ENCODE results near the gene NUDT16. TPM values are rescaled to one million over a fixed set of nuclear protein-coding genes. Genes with fewer than 3 reads are reported as not detected.
A peak's percentile ranks its signal among the peaks of the same experiment; 100 is the strongest.
"Not testable (repeated sequence)": the region's sequence is repeated elsewhere in the genome, so short reads cannot be mapped to it uniquely, and the experiment has no call there.

NUDT16 gene
- total RNA-seq, 4 donors from 2014 or later = 12.6 to 28.1 (median 16.4) TPM

GRCh38 chr3:131370935-131371687 lies 10.5 kb upstream of the NUDT16 start:
- no peak for DNase-seq
- no peak overlapping the region for H3K4me3 ChIP-seq
- intact Hi-C loops (cut with DNase I; ENCODE audit: low total_unique reads) = no loop called here
- TF ChIP-seq POLR2A (IDR thresholded peaks at IDR 0.05) (no peak), CTCF (IDR thresholded peaks at IDR 0.05) (no peak)
- H3K4me1 ChIP-seq = no peaks in the 10 kb centered on the region
- H3K27ac ChIP-seq = no peak overlapping the region
- H3K27me3 ChIP-seq = no peaks in the 10 kb centered on the region
- H3K9me3 ChIP-seq = no peaks in the 10 kb centered on the region
- H3K36me3 ChIP-seq = no peaks in the 10 kb centered on the region

- H3K36me3 ChIP-seq = no peaks in the 10 kb centered on the region
- no peak overlapping the region for H3K27ac ChIP-seq
- no peaks in the 10 kb centered on the region for H3K4me1 ChIP-seq
- intact Hi-C loops (cut with DNase I; ENCODE audit: low total_unique reads) = no loop called here
- no peak overlapping the region for H3K4me3 ChIP-seq
- no peak for TF ChIP-seq POLR2A (IDR thresholded peaks at IDR 0.05)
- no peak for TF ChIP-seq CTCF (IDR thresholded peaks at IDR 0.05)
- H3K9me3 ChIP-seq = no peaks in the 10 kb centered on the region
- no peaks in the 10 kb centered on the region for H3K27me3 ChIP-seq
- DNase-seq = no peak
Measured at GRCh38 chr3:131371688-131372066, 9.9 kb upstream of the NUDT16 start.

GRCh38 chr3:131374741-131375140 lies 6.8 kb upstream of the NUDT16 start:
- DNase-seq = no peak
- TF ChIP-seq POLR2A (IDR thresholded peaks at IDR 0.05) (no peak), CTCF (IDR thresholded peaks at IDR 0.05) (no peak)
- Histone ChIP-seq H3K9me3 (no peaks in the 10 kb centered on the region), H3K27me3 (no peaks in the 10 kb centered on the region), H3K4me3 (no peak overlapping the region), H3K36me3 (no peaks in the 10 kb centered on the region), H3K27ac (no peak overlapping the region), H3K4me1 (peaks cover 0 to 4% of the 10 kb centered on the region in 2 donors)
- intact Hi-C loops (cut with DNase I; ENCODE audit: low total_unique reads) = no loop called here

GRCh38 chr3:131380821-131381444 lies 641 bp upstream of the NUDT16 start:
- intact Hi-C loops (cut with DNase I; ENCODE audit: low total_unique reads); H3K9me3 ChIP-seq; H3K36me3 ChIP-seq; H3K4me1 ChIP-seq; H3K27me3 ChIP-seq; DNase-seq: not testable (repeated sequence)
- Histone ChIP-seq H3K4me3 (peak overlapping the region; percentile 72 to 94), H3K27ac (peak overlapping the region; percentile 87)
- peak in 1 of 2 donors; percentile 20 for TF ChIP-seq POLR2A (IDR thresholded peaks at IDR 0.05)

GRCh38 chr3:131386429-131387165 lies 5.0 kb downstream of the NUDT16 start:
- Histone ChIP-seq H3K36me3 (no peaks in the 10 kb centered on the region), H3K4me3 (no peak overlapping the region), H3K27me3 (no peaks in the 10 kb centered on the region), H3K27ac (peak overlapping the region; percentile 47 to 53), H3K9me3 (no peaks in the 10 kb centered on the region), H3K4me1 (no peaks in the 10 kb centered on the region)
- TF ChIP-seq POLR2A (IDR thresholded peaks at IDR 0.05) = no peak
- no peak for TF ChIP-seq CTCF (IDR thresholded peaks at IDR 0.05)
- intact Hi-C loops (cut with DNase I; ENCODE audit: low total_unique reads) = no loop called here
- DNase-seq = peak in 1 of 2 donors; percentile 57

Measured in uterus (tissue), 4 donors.